GM18868 (cell line): ENCODE measurements around the gene MICAL2.

Source experiments
- ATAC-seq: cut with Tn5 transposase; IDR thresholded peaks from one replicate; pipeline ENCODE4 v1.9.1; 2021; ENCODE audit warnings: mild to moderate bottlenecking, moderate library complexity; ENCODE audit not compliant: unreplicated experiment

Gene MICAL2

GRCh38 chr11:12200991-12201985 lies 90.9 kb downstream of the MICAL2 start:
- no peak for ATAC-seq

- no peak for ATAC-seq
These were observed 92.4 kb downstream of the MICAL2 start for GRCh38 chr11:12202661-12203310.

GRCh38 chr11:12204506-12204905 lies 94.1 kb downstream of the MICAL2 start:
- ATAC-seq, result no peak

GRCh38 chr11:12205330-12205729 lies 94.9 kb downstream of the MICAL2 start:
- no peak for ATAC-seq

- no peak for ATAC-seq
These were observed 96.1 kb downstream of the MICAL2 start for GRCh38 chr11:12206529-12206928.

GRCh38 chr11:12207384-12208150 lies 97.2 kb downstream of the MICAL2 start:
- no peak for ATAC-seq

GRCh38 chr11:12209096-12209495 lies 98.7 kb downstream of the MICAL2 start:
- no peak for ATAC-seq

GRCh38 chr11:12210200-12210599 lies 99.8 kb downstream of the MICAL2 start:
- ATAC-seq, result no peak

- ATAC-seq, result peak; percentile 47
These were observed 101.1 kb downstream of the MICAL2 start for GRCh38 chr11:12211331-12212065.

- ATAC-seq, result no peak
These were observed 101.9 kb downstream of the MICAL2 start for GRCh38 chr11:12212174-12212820.

GRCh38 chr11:12212821-12213185 lies 102.4 kb downstream of the MICAL2 start:
- no peak for ATAC-seq

- ATAC-seq, result no peak
These were observed 103.5 kb downstream of the MICAL2 start for GRCh38 chr11:12213883-12214282.

- ATAC-seq, result no peak
These were observed 104.4 kb downstream of the MICAL2 start for GRCh38 chr11:12214751-12215150.

- no peak for ATAC-seq
These were observed 104.8 kb downstream of the MICAL2 start for GRCh38 chr11:12215181-12215593.

GRCh38 chr11:12216041-12216451 lies 105.7 kb downstream of the MICAL2 start:
- ATAC-seq, result no peak

- no peak for ATAC-seq
These were observed 106.4 kb downstream of the MICAL2 start for GRCh38 chr11:12216671-12217374.

GRCh38 chr11:12217879-12218278 lies 107.5 kb downstream of the MICAL2 start:
- no peak for ATAC-seq

GRCh38 chr11:12218909-12219308 lies 108.5 kb downstream of the MICAL2 start:
- ATAC-seq, result no peak

- no peak for ATAC-seq
These were observed 109.4 kb downstream of the MICAL2 start for GRCh38 chr11:12219757-12220156.
